Mesothelial cell of epicardium (in vitro differentiated cells): ENCODE results near the gene MRPS23. TPM values are rescaled to one million over a fixed set of nuclear protein-coding genes. Genes with fewer than 3 reads are reported as not detected.

Source experiments
- DNase-seq, 2 experiments: peaks; one replicate each; pipeline ENCODE4 v3.0.0; 2021; ENCODE audit warnings: low spot score in 2 of 2; ENCODE audit not compliant: unreplicated experiment in 2 of 2
- H3K27ac Mint-ChIP-seq: 2 replicates; pipeline ENCODE4 v1.8.0; 2021; ENCODE audit warnings: mixed read lengths
- H3K27me3 Mint-ChIP-seq: 2 replicates; pipeline ENCODE4 v1.8.0; 2021; ENCODE audit warnings: low read depth, mixed read lengths
- H3K36me3 Mint-ChIP-seq: 2 replicates; pipeline ENCODE4 v1.8.0; 2021; ENCODE audit warnings: mixed read lengths
- H3K4me1 Mint-ChIP-seq: 2 replicates; pipeline ENCODE4 v1.8.0; 2021; ENCODE audit warnings: mixed read lengths
- H3K4me3 Mint-ChIP-seq: 2 replicates; pipeline ENCODE4 v1.8.0; 2021; ENCODE audit warnings: mild to moderate bottlenecking, moderate library complexity, mixed read lengths
- H3K9me3 Mint-ChIP-seq: 2 replicates; pipeline ENCODE4 v1.8.0; 2021; ENCODE audit warnings: mixed read lengths
- total RNA-seq: library from RNA; stranded (reverse); gene quantifications from 3 replicates; pipeline ENCODE4 v1.2.1, GENCODE V29; 2021
- TF ChIP-seq, protein P1 (sequence below): fragments of 200-600 bp; sonication (generic); IDR thresholded peaks from one replicate; pipeline ENCODE4 v1.5.0; 2021; ENCODE audit warnings: antibody characterized with exemption; ENCODE audit not compliant: unreplicated experiment

The MRPS23 gene
- total RNA-seq, 1 donor from 2014 or later: 42.1 TPM

DNA sequence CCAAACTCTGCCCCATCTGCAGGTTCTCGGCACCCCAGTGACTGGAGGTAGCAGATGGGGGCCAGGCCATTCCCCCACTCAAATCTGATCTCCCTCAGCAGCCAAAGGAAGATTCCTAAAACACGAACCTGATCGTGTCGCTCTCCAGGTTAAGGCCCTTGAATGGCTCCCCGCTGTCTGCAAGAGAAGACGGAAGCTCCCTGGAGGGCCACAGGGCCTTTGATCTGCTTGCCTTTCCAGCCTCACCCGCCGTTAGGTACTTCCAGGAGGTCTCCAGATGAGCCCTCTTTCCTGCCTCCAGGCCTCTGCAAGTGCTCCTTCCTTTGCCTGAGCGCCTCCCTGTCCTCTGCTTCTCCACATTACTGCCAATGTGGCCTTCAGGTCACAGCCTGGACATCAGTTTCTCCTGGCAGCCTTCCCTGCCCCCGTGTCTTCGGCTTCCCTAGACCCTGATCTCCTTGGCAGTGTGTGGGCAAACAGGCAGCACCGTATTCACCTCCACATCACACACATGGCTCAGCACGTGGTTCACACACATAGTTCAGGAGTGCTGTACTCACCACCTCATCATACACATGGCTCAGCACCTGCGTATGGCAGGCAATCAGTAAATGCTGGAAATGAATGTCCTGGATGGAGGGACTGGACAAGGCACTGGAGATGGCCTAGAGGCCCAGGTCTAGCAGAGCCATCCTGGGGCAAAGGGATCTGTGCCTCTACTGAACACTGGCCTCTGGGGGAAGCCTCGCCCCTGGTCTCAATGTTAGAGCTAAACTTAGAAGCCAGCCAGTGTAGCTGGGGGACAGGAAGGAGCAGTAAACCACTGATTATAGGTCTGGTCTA, 26.4 kb upstream of the MRPS23 start:
- TF ChIP-seq, protein P1, sequence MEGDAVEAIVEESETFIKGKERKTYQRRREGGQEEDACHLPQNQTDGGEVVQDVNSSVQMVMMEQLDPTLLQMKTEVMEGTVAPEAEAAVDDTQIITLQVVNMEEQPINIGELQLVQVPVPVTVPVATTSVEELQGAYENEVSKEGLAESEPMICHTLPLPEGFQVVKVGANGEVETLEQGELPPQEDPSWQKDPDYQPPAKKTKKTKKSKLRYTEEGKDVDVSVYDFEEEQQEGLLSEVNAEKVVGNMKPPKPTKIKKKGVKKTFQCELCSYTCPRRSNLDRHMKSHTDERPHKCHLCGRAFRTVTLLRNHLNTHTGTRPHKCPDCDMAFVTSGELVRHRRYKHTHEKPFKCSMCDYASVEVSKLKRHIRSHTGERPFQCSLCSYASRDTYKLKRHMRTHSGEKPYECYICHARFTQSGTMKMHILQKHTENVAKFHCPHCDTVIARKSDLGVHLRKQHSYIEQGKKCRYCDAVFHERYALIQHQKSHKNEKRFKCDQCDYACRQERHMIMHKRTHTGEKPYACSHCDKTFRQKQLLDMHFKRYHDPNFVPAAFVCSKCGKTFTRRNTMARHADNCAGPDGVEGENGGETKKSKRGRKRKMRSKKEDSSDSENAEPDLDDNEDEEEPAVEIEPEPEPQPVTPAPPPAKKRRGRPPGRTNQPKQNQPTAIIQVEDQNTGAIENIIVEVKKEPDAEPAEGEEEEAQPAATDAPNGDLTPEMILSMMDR: no peak
- DNase-seq: no peak

DNA sequence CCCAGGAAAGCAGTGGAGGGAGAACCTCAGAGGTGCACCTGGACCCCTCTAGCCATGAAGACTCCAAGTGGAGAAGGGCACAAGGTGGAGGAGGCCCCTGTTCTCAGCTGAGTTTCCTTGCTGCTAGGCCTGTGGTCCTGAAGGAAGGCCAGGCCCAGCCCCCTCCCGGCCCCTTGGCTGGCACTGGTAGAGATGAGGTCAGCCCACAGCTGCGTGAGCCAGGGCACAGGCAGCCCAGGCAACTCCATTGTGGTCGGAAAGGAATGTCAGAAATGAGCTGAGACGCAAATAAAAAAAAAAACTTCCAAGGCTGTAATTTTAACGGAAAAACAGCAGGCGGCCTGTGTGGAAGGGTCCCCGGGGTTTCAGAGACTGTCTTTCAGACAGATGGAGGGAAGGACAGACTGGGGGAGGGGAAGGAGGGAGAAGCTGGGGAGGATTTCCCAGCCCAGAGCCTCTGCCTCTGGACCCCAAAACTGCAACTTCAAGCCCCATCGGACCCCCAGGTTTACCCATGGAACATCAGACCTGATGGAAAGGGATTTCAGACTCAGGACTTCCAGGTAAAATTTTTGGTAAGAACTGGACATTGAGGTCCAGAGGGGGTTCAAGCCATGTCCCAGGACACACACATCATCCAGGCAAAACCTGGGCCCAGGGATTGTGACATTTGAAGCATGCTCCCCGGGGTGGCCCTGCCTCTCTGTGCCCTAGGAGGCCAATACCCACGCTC, 25.6 kb upstream of the MRPS23 start:
- peak; percentile 71 to 81 for DNase-seq
- Mint-ChIP-seq H3K36me3 (peaks cover 7% of the 10 kb centered on the region), H3K9me3 (no peaks in the 10 kb centered on the region), H3K27me3 (no peaks in the 10 kb centered on the region), H3K27ac (peak overlapping the region; percentile 98), H3K4me1 (peaks cover 71% of the 10 kb centered on the region), H3K4me3 (peak overlapping the region; percentile 31)
- TF ChIP-seq, protein P1: peak; percentile 70

More for the DNA sequence above, 26.4 kb upstream of the MRPS23 start:
- Mint-ChIP-seq H3K9me3 (no peaks in the 10 kb centered on the region), H3K4me1 (peaks cover 79% of the 10 kb centered on the region), H3K27me3 (no peaks in the 10 kb centered on the region), H3K36me3 (peaks cover 7% of the 10 kb centered on the region), H3K27ac (peak overlapping the region; percentile 98), H3K4me3 (no peak overlapping the region)

DNA sequence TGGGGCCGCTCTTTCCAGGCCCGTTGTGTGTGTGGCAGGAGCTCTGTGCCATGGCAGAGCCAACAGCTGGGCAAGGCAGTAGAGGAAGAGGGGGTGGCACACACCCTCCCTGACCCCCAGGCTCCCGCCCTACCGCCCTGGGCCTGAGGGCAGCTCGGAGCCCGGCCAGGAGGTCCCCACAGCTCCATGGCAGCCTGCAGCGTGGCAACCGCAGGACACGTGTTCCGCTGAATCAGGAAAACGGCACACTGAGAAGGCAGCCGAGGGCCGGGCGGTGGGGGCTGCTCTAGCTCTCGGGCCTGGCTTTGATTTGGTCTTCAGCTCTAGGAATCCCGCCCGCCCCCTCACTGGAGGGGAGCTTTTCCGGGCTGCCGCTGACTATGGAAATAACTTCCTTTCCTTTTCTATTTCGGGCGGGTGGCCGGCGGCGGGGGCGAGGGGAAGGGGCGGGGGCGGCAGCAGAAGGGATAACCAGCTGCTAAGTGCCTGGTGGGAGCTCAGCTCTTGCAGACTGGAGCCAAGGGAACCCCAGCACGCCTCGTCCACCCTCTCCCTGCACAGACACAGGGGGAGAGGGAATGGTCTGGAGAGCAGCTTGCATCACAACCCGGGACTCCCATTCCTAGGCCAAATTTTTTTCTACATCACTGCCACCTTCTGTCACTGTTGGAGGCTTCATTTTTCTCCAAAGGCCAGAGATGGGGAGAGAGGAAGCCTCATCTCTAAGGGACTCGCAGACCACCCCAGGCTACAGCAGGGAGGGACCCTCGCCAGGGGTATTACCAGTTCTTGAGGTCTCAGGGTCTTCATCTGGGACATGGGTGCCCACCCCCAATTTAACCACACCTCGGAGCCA, 24.8 kb upstream of the MRPS23 start:
- TF ChIP-seq, protein P1: no peak
- no peaks in the 10 kb centered on the region for H3K27me3 Mint-ChIP-seq
- H3K4me1 Mint-ChIP-seq: peaks cover 71% of the 10 kb centered on the region
- H3K36me3 Mint-ChIP-seq: peaks cover 13% of the 10 kb centered on the region
- peak overlapping the region; percentile 98 for H3K27ac Mint-ChIP-seq
- peak overlapping the region; percentile 31 for H3K4me3 Mint-ChIP-seq
- H3K9me3 Mint-ChIP-seq: no peaks in the 10 kb centered on the region
- DNase-seq: peak; percentile 66 to 83

DNA sequence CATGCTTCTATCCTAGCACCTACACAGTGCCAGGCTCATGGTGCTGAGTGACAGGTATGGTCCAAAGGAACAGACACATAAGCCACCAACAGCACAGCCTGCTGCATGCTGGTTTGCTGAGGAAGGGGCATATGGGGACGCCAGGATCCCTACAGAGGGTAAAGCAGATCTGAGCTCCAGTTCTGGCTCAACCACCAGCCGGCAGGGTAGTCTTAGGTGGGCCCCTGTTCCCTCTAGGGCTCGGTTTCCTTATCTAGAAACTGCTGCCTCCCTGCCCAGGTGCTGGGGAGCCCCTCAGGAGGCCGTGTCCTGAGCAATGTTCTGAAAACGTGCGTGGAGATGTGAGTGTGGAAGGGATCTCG, 24.2 kb upstream of the MRPS23 start:
- H3K4me1 Mint-ChIP-seq: peaks cover 70% of the 10 kb centered on the region
- H3K27ac Mint-ChIP-seq: peak overlapping the region; percentile 98
- H3K9me3 Mint-ChIP-seq: no peaks in the 10 kb centered on the region
- no peak for DNase-seq
- peaks cover 13% of the 10 kb centered on the region for H3K36me3 Mint-ChIP-seq
- no peak overlapping the region for H3K4me3 Mint-ChIP-seq
- TF ChIP-seq, protein P1: no peak
- no peaks in the 10 kb centered on the region for H3K27me3 Mint-ChIP-seq

DNA sequence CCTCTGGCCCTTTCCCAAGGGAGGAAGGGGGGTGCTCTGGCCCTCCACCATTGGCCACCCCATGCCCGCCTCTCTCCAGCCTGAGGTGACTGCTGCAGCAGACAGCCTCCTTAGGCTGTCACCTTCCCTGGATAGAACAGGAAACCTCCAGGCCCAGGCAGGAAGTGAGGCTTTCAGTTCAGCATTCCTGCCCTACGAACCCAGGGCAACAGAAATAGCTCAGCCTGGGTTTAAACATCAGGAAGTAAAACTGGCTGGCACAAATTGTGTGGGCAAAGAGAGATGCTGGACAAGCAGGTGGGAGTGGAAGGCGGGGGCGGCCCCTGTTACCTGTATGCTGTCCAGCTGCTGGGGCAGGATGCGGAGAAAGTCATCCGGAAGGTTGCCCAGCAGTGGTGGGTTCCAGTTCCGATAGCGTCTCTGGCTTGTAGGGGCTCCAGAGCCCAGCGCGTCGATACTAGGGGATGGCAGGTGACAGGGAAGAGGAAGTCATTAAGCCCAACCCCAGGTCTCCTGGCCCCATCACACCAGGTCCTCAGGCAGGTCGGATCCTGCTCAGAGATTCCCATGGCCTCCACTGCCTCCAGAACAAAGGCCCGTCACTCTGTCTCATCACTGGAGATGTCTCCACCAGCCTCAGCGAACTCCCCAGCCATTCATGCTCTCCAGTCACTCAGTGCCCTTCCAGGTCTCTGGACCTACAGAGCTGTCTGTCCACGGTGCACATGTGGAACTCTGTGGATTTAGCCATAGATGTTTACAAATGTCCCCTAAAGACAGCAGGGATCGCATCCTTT, 23.6 kb upstream of the MRPS23 start:
- Mint-ChIP-seq H3K27me3 (no peaks in the 10 kb centered on the region), H3K27ac (peak overlapping the region; percentile 98), H3K4me3 (no peak overlapping the region), H3K9me3 (no peaks in the 10 kb centered on the region), H3K4me1 (peaks cover 72% of the 10 kb centered on the region), H3K36me3 (peaks cover 13% of the 10 kb centered on the region)
- no peak for DNase-seq
- TF ChIP-seq, protein P1: no peak
